H1 (cell line): ENCODE measurements around the gene GALNTL6.

Source experiments
- BCL11A ChIP-seq, 2 experiments: IDR thresholded peaks; one replicate each; pipeline ENCODE4 v1.6.1; 2011; ENCODE audit warnings: low read depth in 2 of 2, low read length in 2 of 2, mild to moderate bottlenecking in 2 of 2
- CHD2 ChIP-seq: IDR thresholded peaks from 2 replicates; pipeline ENCODE4 v1.6.1; 2012; ENCODE audit warnings: low read length, improper control_type of control experiment
- CREB1 ChIP-seq: IDR thresholded peaks from 2 replicates; pipeline ENCODE4 v1.6.1; 2012; ENCODE audit warnings: inconsistent platforms
- CTCF ChIP-seq, 3 experiments: IDR thresholded peaks; 1 replicate in 2 of 3; 2 replicates in 1 of 3; pipeline versions ENCODE4 v1.5.1 to v1.6.1; 2011; ENCODE audit warnings: low read length in 3 of 3, mild to moderate bottlenecking in 3 of 3, inconsistent platforms in 2 of 3, low read depth in 1 of 3, moderate library complexity in 1 of 3; ENCODE audit not compliant: insufficient read depth in 1 of 3; ENCODE audit errors: control extremely low read depth in 1 of 3
- E2F6 ChIP-seq: IDR thresholded peaks from 2 replicates; pipeline ENCODE4 v1.6.1; 2012; ENCODE audit warnings: inconsistent platforms
- EZH2 ChIP-seq: fragments of 200-600 bp; sonication (generic); IDR thresholded peaks from 2 replicates; pipeline ENCODE4 v1.7.1; 2012; ENCODE audit warnings: low read depth, mild to moderate bottlenecking, moderate library complexity, low read length, inconsistent platforms; ENCODE audit not compliant: severe bottlenecking
- MAFK ChIP-seq: IDR thresholded peaks from 2 replicates; pipeline ENCODE4 v1.6.1; 2012; ENCODE audit warnings: low read depth, mild to moderate bottlenecking, improper control_type of control experiment, low read length
- MAX ChIP-seq: IDR thresholded peaks from 2 replicates; pipeline ENCODE4 v1.6.1; 2012; ENCODE audit warnings: inconsistent platforms
- POU5F1 ChIP-seq: IDR thresholded peaks from 2 replicates; pipeline ENCODE4 v1.6.1; 2011; ENCODE audit warnings: low read depth, mild to moderate bottlenecking, low read length, moderate library complexity
- RAD21 ChIP-seq, 2 experiments: IDR thresholded peaks in 1 of 2; conservative IDR thresholded peaks in 1 of 2; 2 replicates each; pipeline ENCODE4 v1.6.1; 2011; ENCODE audit warnings: low read depth in 2 of 2, low read length in 2 of 2, improper control_type of control experiment in 1 of 2, inconsistent platforms in 1 of 2, mild to moderate bottlenecking in 1 of 2, moderate library complexity in 1 of 2
- SUZ12 ChIP-seq: fragments of 200-600 bp; sonication (generic); IDR thresholded peaks from 2 replicates; pipeline ENCODE4 v1.6.1; 2012; ENCODE audit warnings: mild to moderate bottlenecking, inconsistent platforms, low read length, moderate library complexity, mixed read lengths
- TCF12 ChIP-seq: IDR thresholded peaks from 2 replicates; pipeline ENCODE4 v1.6.1; 2011; ENCODE audit warnings: low read depth, mild to moderate bottlenecking, low read length
- USF2 ChIP-seq: IDR thresholded peaks from 2 replicates; pipeline ENCODE4 v1.6.1; 2011; ENCODE audit warnings: low read length, improper control_type of control experiment
- YY1 ChIP-seq: IDR thresholded peaks from 2 replicates; pipeline ENCODE4 v1.6.1; 2011; ENCODE audit warnings: low read depth, mild to moderate bottlenecking, low read length

GRCh38 chr4:173076903-173077634 lies 1263.9 kb downstream of the GALNTL6 start:
- no peak for TF ChIP-seq BCL11A (IDR thresholded peaks at IDR 0.05; ENCODE audit: low read depth in 2 of 2, low read length in 2 of 2)
- TF ChIP-seq TCF12 = no peak
- TF ChIP-seq MAX = no peak
- TF ChIP-seq YY1 = no peak
- no peak for TF ChIP-seq CTCF (IDR thresholded peaks at IDR 0.05; ENCODE audit: control extremely low read depth in 1 of 3, insufficient read depth in 1 of 3, low read depth in 1 of 3, low read length in 3 of 3)
- no peak for TF ChIP-seq USF2
- no peak for TF ChIP-seq RAD21 (IDR thresholded peaks at IDR 0.05 in 1 of 2, conservative IDR thresholded peaks at IDR 0.05 in 1 of 2; ENCODE audit: low read depth in 2 of 2, low read length in 2 of 2)
- no peak for TF ChIP-seq CHD2
- TF ChIP-seq MAFK = no peak
- TF ChIP-seq EZH2 = no peak
- TF ChIP-seq SUZ12 = no peak
- TF ChIP-seq E2F6 = no peak
- TF ChIP-seq CREB1 = no peak
- no peak for TF ChIP-seq POU5F1
